Measurements from ENCODE around the gene TSTD2.

TSTD2 gene

DNA sequence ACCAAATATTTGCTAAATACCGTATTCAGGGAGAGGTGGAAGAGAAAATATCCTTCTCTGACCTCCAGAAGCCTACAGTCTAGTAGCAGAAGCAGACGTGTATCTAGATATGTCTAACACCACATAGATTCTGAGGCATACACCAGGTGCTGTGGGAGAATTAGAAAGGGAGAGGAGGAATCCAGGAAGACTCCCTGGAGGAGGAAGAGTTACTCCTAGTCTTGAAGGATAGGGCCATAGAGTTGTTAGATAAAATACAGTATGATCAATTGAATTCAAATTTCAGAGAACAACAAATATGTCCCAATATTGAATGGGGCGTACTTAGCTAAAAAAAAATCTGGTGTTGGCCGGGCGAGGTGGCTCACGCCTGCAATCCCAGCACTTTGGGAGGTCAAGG lies 73.0 kb downstream of the TSTD2 start:
- no peak for DNase-seq

DNA sequence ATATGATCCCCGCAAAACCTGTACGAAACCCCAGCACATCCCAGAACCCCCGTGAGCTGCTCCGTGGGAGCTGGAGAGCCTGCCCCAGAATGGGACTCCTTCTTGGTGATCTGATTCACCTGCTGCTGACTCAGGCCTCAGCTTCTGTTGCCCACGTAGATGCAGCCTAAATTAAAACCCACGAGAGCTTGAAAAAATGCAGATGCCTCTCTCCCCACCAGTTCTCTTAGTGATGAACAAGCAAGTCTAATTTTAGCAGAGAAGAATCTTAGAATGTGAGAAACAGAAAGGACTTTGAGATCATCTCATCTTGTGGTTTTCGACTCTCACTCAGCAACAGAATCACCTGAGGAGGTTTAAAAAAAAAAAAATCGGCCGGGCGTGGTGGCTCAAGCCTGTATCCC lies 74.1 kb downstream of the TSTD2 start:
- DNase-seq: no peak

DNA sequence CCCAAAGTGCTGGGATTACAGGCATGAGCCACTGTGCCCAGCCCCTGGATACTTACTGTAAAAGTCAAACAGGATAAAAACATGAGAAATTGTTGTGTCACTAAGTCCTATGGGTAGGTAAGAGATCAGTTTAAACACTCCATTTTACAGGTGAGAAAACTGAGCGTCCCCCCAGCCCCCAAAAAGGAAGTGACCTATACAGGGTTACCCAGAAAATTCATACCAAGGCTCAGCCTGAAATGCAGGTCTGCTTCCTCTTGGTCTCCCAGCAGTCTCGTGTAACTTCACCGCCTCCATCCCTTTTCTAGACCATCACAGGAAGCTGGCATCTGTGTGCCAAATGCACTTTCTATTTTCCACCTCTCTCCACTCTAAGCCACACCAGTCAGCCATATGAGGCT lies 74.5 kb downstream of the TSTD2 start:
- no peak for DNase-seq

DNA sequence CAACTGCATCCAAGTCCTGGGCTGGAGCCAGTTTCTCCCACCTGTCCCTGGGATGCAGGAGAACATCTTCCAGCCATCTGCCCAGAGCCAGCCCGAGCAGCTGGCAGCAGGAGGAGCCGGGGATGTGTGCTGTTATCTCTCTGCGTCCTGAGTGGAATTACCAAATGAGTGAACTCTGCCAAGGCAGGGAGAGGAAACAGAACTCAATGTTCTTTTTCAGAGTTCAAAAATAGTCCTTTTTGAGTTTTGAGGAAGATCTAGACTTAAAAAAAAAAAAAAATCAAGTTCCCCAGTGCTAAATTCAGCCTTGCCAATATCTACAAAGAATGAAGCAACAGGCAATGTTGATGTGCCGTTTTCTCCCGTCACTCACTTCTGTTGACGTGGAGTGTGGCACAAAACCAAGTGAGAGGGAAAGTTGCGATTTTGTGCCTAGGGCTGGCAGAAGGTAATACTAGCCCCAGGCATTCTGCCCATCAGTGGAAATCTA lies 75.5 kb downstream of the TSTD2 start:
- DNase-seq: peak; percentile 66 to 68

DNA sequence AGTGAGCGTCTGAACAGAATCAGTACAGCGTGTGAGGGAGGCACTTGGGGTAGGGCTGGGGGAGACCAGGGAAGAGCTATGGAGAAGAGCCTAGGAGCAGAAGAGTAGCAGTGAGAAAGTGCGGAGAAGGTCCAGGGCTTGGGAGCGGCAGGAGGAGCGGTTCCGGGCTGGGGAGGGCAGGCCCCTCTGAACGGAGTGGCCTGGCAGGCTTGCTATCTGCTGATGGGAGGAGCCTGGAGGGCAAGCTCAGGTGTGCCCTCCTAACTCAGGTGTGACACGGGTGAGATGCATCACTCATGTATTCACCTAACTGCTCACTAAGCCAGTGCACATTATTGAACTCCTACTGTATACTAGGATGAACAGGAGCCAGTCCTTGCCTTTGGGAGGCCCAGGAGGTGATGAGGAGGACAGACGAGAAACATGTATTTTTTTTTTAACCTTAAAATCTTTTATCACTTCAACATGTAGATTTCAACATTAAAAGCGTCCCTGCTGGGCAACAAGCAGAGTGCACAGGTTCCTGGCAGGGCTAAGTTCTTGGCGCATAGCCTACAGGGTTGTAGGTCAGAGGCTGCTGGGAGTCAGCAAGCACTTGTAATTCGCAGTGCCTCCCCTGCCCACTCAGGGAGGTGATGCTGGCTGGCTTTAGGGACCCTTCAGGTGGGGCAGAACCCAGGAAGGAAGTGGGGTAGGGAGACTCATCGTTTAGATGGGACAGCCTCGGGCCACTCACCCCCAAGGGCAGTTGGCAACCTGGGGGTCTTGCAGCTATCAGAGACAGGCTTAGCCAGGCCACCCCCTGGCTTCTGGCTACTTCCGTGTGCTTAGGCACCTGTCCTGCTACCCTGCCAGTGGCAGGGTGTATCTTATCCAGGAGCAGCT lies 76.2 kb downstream of the TSTD2 start:
- no peak for DNase-seq

DNA sequence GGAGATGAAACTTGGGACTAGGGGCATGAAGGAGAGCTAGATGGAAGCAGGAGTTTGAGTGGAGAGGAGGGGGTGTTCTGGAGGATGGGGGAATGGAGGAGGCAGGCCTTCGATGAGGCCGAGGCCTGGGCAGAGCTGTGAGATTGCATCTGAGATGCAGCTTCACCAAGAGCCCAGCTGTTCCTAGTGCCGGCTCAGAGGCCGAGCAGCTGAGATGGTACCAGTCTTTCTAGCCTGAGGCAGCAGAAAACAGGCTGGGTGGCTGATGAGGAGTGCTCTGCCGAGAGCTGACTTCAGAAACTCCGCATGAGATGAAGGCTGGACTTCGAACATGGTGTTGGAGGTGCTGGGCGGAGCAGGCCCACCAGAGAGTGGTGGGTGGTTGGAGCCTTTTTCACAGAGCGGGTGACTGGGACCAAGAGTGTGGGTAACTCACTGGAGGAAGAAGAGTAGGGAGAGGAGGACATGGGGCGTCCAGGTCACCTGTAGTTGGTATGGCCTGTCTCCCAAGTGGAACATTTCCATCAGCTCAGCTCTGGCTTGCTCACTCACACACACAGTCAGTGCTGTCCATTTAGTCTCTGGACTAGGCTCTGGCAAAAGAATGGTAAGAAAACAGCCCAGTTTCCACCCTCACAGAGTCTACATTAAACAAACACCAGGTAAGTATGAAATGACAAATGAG lies 77.0 kb downstream of the TSTD2 start:
- DNase-seq: no peak

DNA sequence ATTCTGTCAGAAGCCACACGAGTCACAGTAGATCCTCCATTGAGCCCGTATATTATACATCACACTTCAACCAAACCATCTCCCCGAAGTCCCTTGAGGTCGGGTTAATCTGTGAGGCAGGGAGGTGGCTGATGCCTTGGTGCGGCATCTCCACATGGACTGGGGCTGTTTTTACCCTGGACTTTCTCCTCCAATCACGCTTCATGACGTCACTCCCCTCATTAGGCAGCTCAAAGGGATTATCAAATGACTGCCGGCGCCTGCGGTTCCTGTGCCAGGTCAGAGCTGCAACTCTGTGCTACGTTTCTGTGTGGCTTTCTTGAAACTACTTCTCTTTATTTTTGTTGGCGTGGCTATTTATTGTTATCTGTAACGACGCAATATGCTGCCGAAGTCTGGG lies 78.0 kb downstream of the TSTD2 start:
- DNase-seq: no peak

DNA sequence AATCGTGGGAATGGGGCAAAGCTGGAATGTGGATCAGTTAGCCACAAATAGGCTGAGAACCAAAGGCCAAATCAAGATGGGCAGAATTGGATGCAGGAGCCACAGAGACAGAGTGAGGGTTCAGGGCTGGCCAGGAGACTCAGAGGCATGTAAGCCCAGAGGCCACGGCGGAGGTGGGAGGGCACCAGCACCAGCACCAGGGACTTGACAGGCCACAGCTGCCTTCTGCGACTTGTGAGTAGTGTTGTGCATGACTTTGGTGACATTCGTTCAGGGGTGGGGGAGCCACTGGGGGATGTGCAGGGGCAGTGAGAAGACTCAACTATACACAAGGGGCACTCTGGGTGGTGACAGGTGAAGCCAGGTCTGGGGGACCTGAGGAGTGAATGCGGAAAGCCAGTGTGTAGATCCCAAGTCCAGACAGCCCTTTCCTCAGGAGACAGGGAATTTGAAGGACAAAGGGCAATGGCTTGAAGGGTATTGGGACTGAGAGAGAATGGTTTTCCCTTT lies 78.5 kb downstream of the TSTD2 start:
- no peak for DNase-seq

DNA sequence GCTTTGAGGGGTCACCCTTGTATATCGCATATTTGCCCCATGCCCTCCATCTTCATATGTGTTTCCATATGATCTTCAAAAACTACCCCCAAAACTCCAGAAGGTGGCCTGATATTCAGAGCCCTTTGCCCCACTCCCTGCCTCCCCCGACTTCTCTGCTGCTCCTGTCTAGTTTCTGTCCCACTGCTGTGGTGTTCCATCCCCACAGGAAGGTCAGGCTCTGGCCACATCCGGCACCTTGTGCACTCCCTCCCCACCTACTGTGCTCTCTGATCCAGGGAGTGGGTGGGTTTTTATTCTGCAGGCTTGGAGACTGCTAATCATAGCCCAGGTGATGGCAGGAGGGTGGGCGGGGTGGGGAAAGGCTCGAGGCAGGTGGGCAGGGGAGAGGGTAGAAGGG lies 79.3 kb downstream of the TSTD2 start:
- no peak for DNase-seq

DNA sequence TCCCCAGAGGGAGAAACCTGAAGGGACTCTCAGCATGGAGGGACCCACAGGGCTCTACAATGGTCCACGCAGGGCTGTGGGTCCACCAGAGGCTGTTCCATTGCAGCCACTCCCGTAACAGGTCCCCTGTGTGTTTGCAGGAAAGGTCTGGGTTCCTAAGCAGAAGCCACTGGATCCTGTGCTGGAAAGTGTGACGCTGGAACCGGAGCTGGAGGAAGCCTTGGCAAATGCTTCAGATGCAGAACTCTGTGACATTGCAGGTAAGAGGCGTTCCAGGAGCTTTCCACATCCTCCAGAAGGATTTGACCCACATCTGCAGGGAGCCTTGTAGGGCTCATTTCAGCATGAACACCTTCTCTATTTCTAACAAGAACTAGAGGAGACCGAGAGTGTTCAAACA lies 80.0 kb downstream of the TSTD2 start:
- no peak for DNase-seq

DNA sequence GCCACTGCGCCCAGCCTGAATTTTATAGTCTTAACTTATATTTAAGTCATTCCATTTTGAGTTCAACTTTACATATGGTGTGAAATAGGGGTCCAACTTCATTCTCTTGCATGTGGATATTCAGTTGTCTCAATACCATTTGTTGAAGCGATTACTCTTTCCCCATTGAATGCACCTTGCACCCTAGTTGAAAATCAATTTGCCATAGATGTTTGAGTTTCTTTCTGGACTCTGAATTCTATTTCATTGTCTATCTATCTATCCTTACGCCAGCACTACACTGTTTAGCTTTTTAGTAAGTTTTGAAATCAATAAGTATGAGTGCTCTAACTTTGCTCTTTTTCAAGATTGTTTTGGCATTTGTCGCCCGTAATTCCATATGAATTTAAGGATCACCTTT lies 81.9 kb downstream of the TSTD2 start:
- DNase-seq: no peak

DNA sequence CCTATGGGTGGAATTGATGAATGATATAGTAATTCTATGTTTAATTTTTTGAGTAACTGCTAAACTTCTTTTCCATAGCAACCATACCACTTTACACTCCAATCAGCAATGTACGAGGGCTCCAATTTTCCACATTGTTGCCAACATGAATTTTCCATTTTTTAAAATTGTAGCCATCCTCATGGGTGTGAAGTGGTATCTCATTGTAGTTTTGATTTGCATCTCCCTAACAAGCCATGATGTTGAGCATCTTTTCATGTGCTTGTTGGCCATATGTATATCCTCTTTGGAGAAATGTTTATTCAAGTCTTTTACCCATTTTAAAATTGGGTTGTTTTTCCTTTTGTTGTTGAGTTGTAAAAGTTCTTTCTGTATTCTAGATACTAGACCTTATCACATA lies 82.8 kb downstream of the TSTD2 start:
- no peak for DNase-seq
